ENCODE results near the gene PRPF19. TPM values are rescaled to one million over a fixed set of nuclear protein-coding genes. Genes with fewer than 3 reads are reported as not detected.

Gene PRPF19
- total RNA-seq, 1 donor from 2014 or later = 74.4 TPM

DNA sequence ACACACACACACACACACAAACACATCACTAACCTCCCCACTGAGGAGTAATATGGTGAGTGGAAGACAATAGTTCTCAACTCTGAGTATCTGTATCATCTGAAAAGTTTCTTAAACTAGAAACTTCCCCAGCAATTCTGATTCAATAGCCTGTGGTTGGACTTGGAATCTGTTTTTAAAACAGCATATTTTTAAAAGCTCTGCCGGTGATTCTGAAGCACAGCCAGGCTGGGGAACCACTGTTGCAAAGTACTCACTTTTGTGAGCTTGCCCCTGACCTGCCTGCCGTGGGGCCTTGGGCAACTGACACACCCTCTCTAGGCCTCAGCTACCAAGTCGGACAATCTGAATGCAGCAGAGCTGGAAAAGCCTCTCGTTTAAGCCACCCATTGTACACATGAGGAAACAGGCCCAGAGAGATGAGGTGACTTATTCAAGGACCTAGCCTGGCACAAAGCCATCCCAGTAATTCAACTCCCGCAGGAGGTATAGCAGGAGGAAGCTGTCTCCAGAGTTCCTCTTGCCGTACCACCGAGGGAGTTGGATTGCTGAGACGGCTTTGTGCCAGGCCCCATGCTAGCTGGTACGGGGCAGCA, 36.7 kb upstream of the PRPF19 start:
- H3K4me1 Mint-ChIP-seq (ENCODE audit: low read depth, unreplicated experiment) = peaks cover 39% of the 10 kb centered on the region
- peak overlapping the region; percentile 42 for H3K4me3 Mint-ChIP-seq (ENCODE audit: unreplicated experiment)
- H3K36me3 Mint-ChIP-seq (ENCODE audit: unreplicated experiment) = no peaks in the 10 kb centered on the region
- peaks cover 28% of the 10 kb centered on the region for H3K27me3 Mint-ChIP-seq (ENCODE audit: unreplicated experiment)
- peaks cover 24% of the 10 kb centered on the region for H3K9me3 Mint-ChIP-seq (ENCODE audit: unreplicated experiment)
- peak overlapping the region; percentile 4 for H3K27ac Mint-ChIP-seq (ENCODE audit: unreplicated experiment)
- no peak for DNase-seq
- TF ChIP-seq, protein P1, sequence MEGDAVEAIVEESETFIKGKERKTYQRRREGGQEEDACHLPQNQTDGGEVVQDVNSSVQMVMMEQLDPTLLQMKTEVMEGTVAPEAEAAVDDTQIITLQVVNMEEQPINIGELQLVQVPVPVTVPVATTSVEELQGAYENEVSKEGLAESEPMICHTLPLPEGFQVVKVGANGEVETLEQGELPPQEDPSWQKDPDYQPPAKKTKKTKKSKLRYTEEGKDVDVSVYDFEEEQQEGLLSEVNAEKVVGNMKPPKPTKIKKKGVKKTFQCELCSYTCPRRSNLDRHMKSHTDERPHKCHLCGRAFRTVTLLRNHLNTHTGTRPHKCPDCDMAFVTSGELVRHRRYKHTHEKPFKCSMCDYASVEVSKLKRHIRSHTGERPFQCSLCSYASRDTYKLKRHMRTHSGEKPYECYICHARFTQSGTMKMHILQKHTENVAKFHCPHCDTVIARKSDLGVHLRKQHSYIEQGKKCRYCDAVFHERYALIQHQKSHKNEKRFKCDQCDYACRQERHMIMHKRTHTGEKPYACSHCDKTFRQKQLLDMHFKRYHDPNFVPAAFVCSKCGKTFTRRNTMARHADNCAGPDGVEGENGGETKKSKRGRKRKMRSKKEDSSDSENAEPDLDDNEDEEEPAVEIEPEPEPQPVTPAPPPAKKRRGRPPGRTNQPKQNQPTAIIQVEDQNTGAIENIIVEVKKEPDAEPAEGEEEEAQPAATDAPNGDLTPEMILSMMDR (IDR thresholded peaks at IDR 0.05; ENCODE audit: partially characterized antibody, unreplicated experiment) = no peak

DNA sequence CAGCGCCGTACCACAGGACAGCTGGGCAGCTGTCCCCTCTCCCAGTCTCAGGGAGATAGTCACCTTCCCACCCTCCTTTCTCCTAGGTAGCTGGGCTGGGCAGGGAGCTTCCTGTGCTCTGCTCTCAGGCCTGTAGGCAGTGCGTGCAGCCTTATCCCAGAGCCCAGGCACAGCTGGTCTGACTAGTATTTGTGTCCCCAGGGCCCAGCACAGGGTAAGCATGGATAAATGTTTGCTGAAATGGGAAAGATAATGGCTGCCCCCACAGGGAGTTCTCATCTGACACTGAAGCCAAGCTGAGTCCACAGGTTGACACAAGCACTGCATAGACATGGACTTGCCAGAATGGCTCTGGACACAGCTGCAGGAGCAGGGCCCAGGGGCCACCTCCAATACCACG, 35.8 kb upstream of the PRPF19 start:
- peaks cover 36% of the 10 kb centered on the region for H3K4me1 Mint-ChIP-seq (ENCODE audit: low read depth, unreplicated experiment)
- peak overlapping the region; percentile 44 for H3K27ac Mint-ChIP-seq (ENCODE audit: unreplicated experiment)
- H3K36me3 Mint-ChIP-seq (ENCODE audit: unreplicated experiment) = no peaks in the 10 kb centered on the region
- TF ChIP-seq, protein P1 (IDR thresholded peaks at IDR 0.05; ENCODE audit: partially characterized antibody, unreplicated experiment) = no peak
- H3K4me3 Mint-ChIP-seq (ENCODE audit: unreplicated experiment) = peak overlapping the region; percentile 38
- peaks cover 32% of the 10 kb centered on the region for H3K27me3 Mint-ChIP-seq (ENCODE audit: unreplicated experiment)
- DNase-seq = peak; percentile 59
- peaks cover 21% of the 10 kb centered on the region for H3K9me3 Mint-ChIP-seq (ENCODE audit: unreplicated experiment)

GRCh38 chr11:60941371-60942119, 35.2 kb upstream of the PRPF19 start:
- H3K4me1 Mint-ChIP-seq (ENCODE audit: low read depth, unreplicated experiment) = peaks cover 34% of the 10 kb centered on the region
- no peak for DNase-seq
- peaks cover 34% of the 10 kb centered on the region for H3K27me3 Mint-ChIP-seq (ENCODE audit: unreplicated experiment)
- TF ChIP-seq, protein P1 (IDR thresholded peaks at IDR 0.05; ENCODE audit: partially characterized antibody, unreplicated experiment) = no peak
- peaks cover 21% of the 10 kb centered on the region for H3K9me3 Mint-ChIP-seq (ENCODE audit: unreplicated experiment)
- H3K36me3 Mint-ChIP-seq (ENCODE audit: unreplicated experiment) = no peaks in the 10 kb centered on the region
- no peak overlapping the region for H3K4me3 Mint-ChIP-seq (ENCODE audit: unreplicated experiment)
- H3K27ac Mint-ChIP-seq (ENCODE audit: unreplicated experiment) = peak overlapping the region; percentile 62

GRCh38 chr11:60939855-60940254, 33.5 kb upstream of the PRPF19 start:
- Mint-ChIP-seq H3K27ac (ENCODE audit: unreplicated experiment) (no peak overlapping the region), H3K4me3 (ENCODE audit: unreplicated experiment) (no peak overlapping the region), H3K9me3 (ENCODE audit: unreplicated experiment) (peaks cover 20% of the 10 kb centered on the region), H3K27me3 (ENCODE audit: unreplicated experiment) (peaks cover 32% of the 10 kb centered on the region), H3K36me3 (ENCODE audit: unreplicated experiment) (no peaks in the 10 kb centered on the region), H3K4me1 (ENCODE audit: low read depth, unreplicated experiment) (peaks cover 27% of the 10 kb centered on the region)
- TF ChIP-seq, protein P1 (IDR thresholded peaks at IDR 0.05; ENCODE audit: partially characterized antibody, unreplicated experiment) = no peak
- no peak for DNase-seq

DNA sequence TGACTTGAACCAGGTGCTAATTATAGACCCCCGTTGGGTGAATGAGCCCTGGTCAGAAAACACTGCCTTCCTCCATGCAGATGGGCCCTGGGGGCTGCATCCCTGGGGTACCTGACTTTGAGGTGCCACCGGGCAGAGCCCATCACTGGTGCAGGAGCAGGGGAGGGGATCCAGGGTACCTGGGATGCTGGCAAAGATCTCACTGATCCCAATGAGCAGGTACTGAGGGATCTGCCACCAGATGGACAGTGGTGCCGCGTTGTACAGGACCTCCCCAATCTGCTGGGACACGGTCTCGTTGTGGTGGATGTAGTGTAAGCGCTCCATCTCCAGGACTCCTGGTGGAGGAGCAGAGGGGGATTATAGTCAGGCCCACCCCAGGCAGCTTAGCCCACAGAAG, 32.9 kb upstream of the PRPF19 start:
- H3K36me3 Mint-ChIP-seq (ENCODE audit: unreplicated experiment) = no peaks in the 10 kb centered on the region
- no peak overlapping the region for H3K4me3 Mint-ChIP-seq (ENCODE audit: unreplicated experiment)
- H3K9me3 Mint-ChIP-seq (ENCODE audit: unreplicated experiment) = peaks cover 22% of the 10 kb centered on the region
- no peak for DNase-seq
- no peak overlapping the region for H3K27ac Mint-ChIP-seq (ENCODE audit: unreplicated experiment)
- H3K4me1 Mint-ChIP-seq (ENCODE audit: low read depth, unreplicated experiment) = peaks cover 26% of the 10 kb centered on the region
- H3K27me3 Mint-ChIP-seq (ENCODE audit: unreplicated experiment) = peaks cover 31% of the 10 kb centered on the region
- TF ChIP-seq, protein P1 (IDR thresholded peaks at IDR 0.05; ENCODE audit: partially characterized antibody, unreplicated experiment) = no peak

Measured in glutamatergic neuron (in vitro differentiated cells).